C4-2B (cell line): ENCODE data around the gene CACNA2D3.

ENCODE experiments used
- CTCF ChIP-seq: fragments of 450-650 bp; conservative IDR thresholded peaks from 2 replicates; pipeline ENCODE4 v1.5.1; 2017; ENCODE audit warnings: mild to moderate bottlenecking
- ZFX ChIP-seq: fragments of 450-650 bp; IDR thresholded peaks from 2 replicates; pipeline ENCODE4 v1.6.1; 2017

- TF ChIP-seq CTCF (no peak), ZFX (no peak)
These were observed 15.0 kb downstream of the CACNA2D3 start for GRCh38 chr3:54137311-54137710.
